HCT116 (cell line): ENCODE data around the gene CPA2.

Experiments
- CEBPB ChIP-seq: IDR thresholded peaks from 2 replicates; pipeline ENCODE4 v1.6.1; 2012; ENCODE audit warnings: low read depth
- CTCF ChIP-seq, 3 experiments: fragments of 200-600 bp in 1 of 3; sonication (generic) in 1 of 3; IDR thresholded peaks in 2 of 3; conservative IDR thresholded peaks in 1 of 3; 2 replicates each; pipeline ENCODE4 v1.5.1; 2012 to 2017; ENCODE audit warnings: low read depth in 2 of 3, low read length in 2 of 3, antibody characterized with exemption in 1 of 3, borderline replicate concordance in 1 of 3, control low read depth in 1 of 3, mild to moderate bottlenecking in 1 of 3, mixed read lengths in 1 of 3, mixed run types in 1 of 3, moderate library complexity in 1 of 3; ENCODE audit not compliant: insufficient read depth in 1 of 3
- EZH2 ChIP-seq: fragments of 200-600 bp; sonication (generic); IDR thresholded peaks from 2 replicates; pipeline ENCODE4 v1.6.1; 2017; ENCODE audit warnings: antibody characterized with exemption, mixed run types
- POLR2AphosphoS5 ChIP-seq: IDR thresholded peaks from 2 replicates; pipeline ENCODE4 v1.6.1; 2011; ENCODE audit warnings: mild to moderate bottlenecking, low read depth, low read length, moderate library complexity

- TF ChIP-seq CTCF (IDR thresholded peaks at IDR 0.05 in 2 of 3, conservative IDR thresholded peaks at IDR 0.05 in 1 of 3; ENCODE audit: borderline replicate concordance in 1 of 3, insufficient read depth in 1 of 3, low read depth in 2 of 3, low read length in 2 of 3) (no peak), CEBPB (no peak), EZH2 (no peak), POLR2AphosphoS5 (no peak)
Measured at GRCh38 chr7:130289478-130289877, 22.8 kb downstream of the CPA2 start.
